HG02840 (cell line): Measurements from ENCODE around the gene CABLES2.

ENCODE experiments used
- ATAC-seq: cut with Tn5 transposase; IDR thresholded peaks from one replicate; pipeline ENCODE4 v1.9.1; 2021; ENCODE audit warnings: mild to moderate bottlenecking, moderate library complexity, moderate number of reproducible peaks; ENCODE audit not compliant: unreplicated experiment, low FRiP score

The CABLES2 gene

GRCh38 chr20:62353289-62354030 is 53.6 kb downstream of the CABLES2 start:
- no peak for ATAC-seq

GRCh38 chr20:62352402-62353288 is 54.4 kb downstream of the CABLES2 start:
- no peak for ATAC-seq

- ATAC-seq, result no peak
Measured at GRCh38 chr20:62351469-62352401, 55.4 kb downstream of the CABLES2 start.

GRCh38 chr20:62350629-62351422 is 56.3 kb downstream of the CABLES2 start:
- ATAC-seq, result no peak

- no peak for ATAC-seq
Measured at GRCh38 chr20:62350098-62350628, 56.9 kb downstream of the CABLES2 start.

- ATAC-seq, result no peak
Measured at GRCh38 chr20:62349556-62350097, 57.5 kb downstream of the CABLES2 start.

GRCh38 chr20:62348604-62349003 is 58.5 kb downstream of the CABLES2 start:
- ATAC-seq, result no peak

GRCh38 chr20:62347445-62347844 is 59.6 kb downstream of the CABLES2 start:
- no peak for ATAC-seq

- no peak for ATAC-seq
Measured at GRCh38 chr20:62347151-62347404, 60.0 kb downstream of the CABLES2 start.

GRCh38 chr20:62346398-62347150 is 60.5 kb downstream of the CABLES2 start:
- ATAC-seq, result no peak

GRCh38 chr20:62345681-62346370 is 61.3 kb downstream of the CABLES2 start:
- no peak for ATAC-seq

GRCh38 chr20:62344782-62345181 is 62.3 kb downstream of the CABLES2 start:
- no peak for ATAC-seq

- ATAC-seq, result no peak
Measured at GRCh38 chr20:62344092-62344491, 63.0 kb downstream of the CABLES2 start.

- no peak for ATAC-seq
Measured at GRCh38 chr20:62342910-62343309, 64.2 kb downstream of the CABLES2 start.

GRCh38 chr20:62339647-62340062 is 67.4 kb downstream of the CABLES2 start:
- peak; percentile 69 for ATAC-seq
